H1 (cell line): ENCODE data around the gene TRNP1. TPM values are rescaled to one million over a fixed set of nuclear protein-coding genes. Genes with fewer than 3 reads are reported as not detected.

Experiments
- CTCF ChIA-PET: fragments of 300-600 bp; sonication (Branson Sonifier 250); formaldehyde crosslinking; loops from one replicate; lab custom pipeline; 2021; ENCODE audit not compliant: partially characterized antibody; lab: Charles Lee
- POLR2A ChIA-PET: fragments of 300-600 bp; sonication (Branson Sonifier 250); formaldehyde crosslinking; loops from one replicate; lab custom pipeline; 2021; ENCODE audit warnings: inconsistent platforms; ENCODE audit not compliant: partially characterized antibody; lab: Charles Lee
- DNase-seq, 2 experiments: peaks; one replicate each; pipeline versions ENCODE4 v3.0.0 to v3.0.0-alpha.2; 2010 to 2022; ENCODE audit warnings: low spot score in 2 of 2, low read depth in 1 of 2, mixed read lengths in 1 of 2
- FAIRE-seq: peaks from 2 replicates; lab custom pipeline; 2011; peaks lifted over from hg19 to GRCh38; lab: Jason Lieb, UNC
- H2AFZ ChIP-seq: 2 replicates; pipeline ENCODE4 v1.8.1; 2012; ENCODE audit warnings: low read length, inconsistent platforms
- H2AK5ac ChIP-seq: 2 replicates; pipeline ENCODE4 v1.6.1; 2013; ENCODE audit warnings: low read depth, low read length
- H2BK120ac ChIP-seq: replicated peaks from 2 replicates; pipeline ENCODE3; 2013; ENCODE audit warnings: low read depth, low read length, inconsistent platforms
- H2BK12ac ChIP-seq: 2 replicates; pipeline ENCODE4 v1.6.1; 2013; ENCODE audit warnings: low read depth, low read length
- H2BK15ac ChIP-seq: 2 replicates; pipeline ENCODE4 v1.6.1; 2013; ENCODE audit warnings: low read length
- H2BK20ac ChIP-seq: 2 replicates; pipeline ENCODE4 v1.6.1; 2013; ENCODE audit warnings: low read length
- H2BK5ac ChIP-seq: 2 replicates; pipeline ENCODE4 v1.6.1; 2013; ENCODE audit warnings: low read depth, low read length
- H3K14ac ChIP-seq: 2 replicates; pipeline ENCODE4 v1.6.1; 2013; ENCODE audit warnings: inconsistent platforms; ENCODE audit not compliant: insufficient read length
- H3K18ac ChIP-seq: 2 replicates; pipeline ENCODE4 v1.6.1; 2013; ENCODE audit warnings: low read length; ENCODE audit errors: extremely low read depth
- H3K23ac ChIP-seq: 2 replicates; pipeline ENCODE4 v1.6.1; 2013; ENCODE audit warnings: inconsistent platforms; ENCODE audit not compliant: insufficient read length
- H3K23me2 ChIP-seq: 2 replicates; pipeline ENCODE4 v1.6.1; 2013; ENCODE audit warnings: low read depth, low read length
- H3K27ac ChIP-seq: 2 replicates; pipeline ENCODE4 v1.6.1; 2011; ENCODE audit warnings: low read depth, low read length, inconsistent platforms
- H3K27me3 ChIP-seq, 4 experiments: replicated peaks in 1 of 4; 1 replicate in 1 of 4; 2 replicates in 3 of 4; pipeline versions ENCODE4 v1.6.1 to v1.8.1; 2011 to 2013; ENCODE audit warnings: low read length in 3 of 4, mild to moderate bottlenecking in 3 of 4, inconsistent platforms in 2 of 4, mixed read lengths in 2 of 4, moderate library complexity in 1 of 4; ENCODE audit not compliant: control insufficient read depth in 3 of 4, insufficient read depth in 3 of 4; ENCODE audit errors: extremely low read depth in 1 of 4
- H3K36me3 ChIP-seq, 4 experiments: 2 replicates each; pipeline versions ENCODE4 v1.6.1 to v1.8.1; 2011 to 2013; ENCODE audit warnings: mild to moderate bottlenecking in 4 of 4, low read length in 3 of 4, moderate library complexity in 2 of 4, control low read depth in 1 of 4, inconsistent platforms in 1 of 4; ENCODE audit not compliant: insufficient read depth in 4 of 4, control insufficient read depth in 2 of 4
- H3K4ac ChIP-seq: replicated peaks from 2 replicates; pipeline ENCODE3; 2013; ENCODE audit warnings: low read length, low read depth, mixed read lengths, inconsistent platforms; ENCODE audit not compliant: insufficient read length
- H3K4me1 ChIP-seq, 4 experiments: replicated peaks in 1 of 4; 1 replicate in 1 of 4; 2 replicates in 3 of 4; pipeline versions ENCODE4 v1.6.1 to v1.8.1; 2011 to 2013; ENCODE audit warnings: low read length in 3 of 4, inconsistent platforms in 2 of 4, mixed read lengths in 1 of 4; ENCODE audit not compliant: insufficient read depth in 4 of 4, control insufficient read depth in 3 of 4
- H3K4me2 ChIP-seq, 2 experiments: 2 replicates each; pipeline versions ENCODE4 v1.6.1 to v1.8.1; 2011 to 2013; ENCODE audit warnings: low read depth in 2 of 2, low read length in 2 of 2, control low read depth in 1 of 2, inconsistent platforms in 1 of 2, mild to moderate bottlenecking in 1 of 2; ENCODE audit not compliant: insufficient read depth in 1 of 2
- H3K4me3 ChIP-seq, 4 experiments: fragments of 200-600, 300-600 bp in 1 of 4; sonication (generic), shearing (Covaris generic), sonication (Bioruptor Twin) in 1 of 4; 2 replicates each; pipeline versions ENCODE4 v1.5.1 to v1.8.1; 2011 to 2016; ENCODE audit warnings: low read length in 4 of 4, low read depth in 3 of 4, control low read depth in 2 of 4, inconsistent platforms in 2 of 4, mild to moderate bottlenecking in 2 of 4, mixed read lengths in 1 of 4, moderate library complexity in 1 of 4; ENCODE audit not compliant: insufficient read depth in 2 of 4; ENCODE audit errors: extremely low read depth in 1 of 4
- H3K56ac ChIP-seq: replicated peaks from 2 replicates; pipeline ENCODE3; 2013; ENCODE audit warnings: low read depth, mild to moderate bottlenecking, mixed read lengths, low read length, inconsistent platforms; ENCODE audit not compliant: insufficient read length
- H3K79me1 ChIP-seq: 2 replicates; pipeline ENCODE4 v1.6.1; 2013; ENCODE audit warnings: low read depth, low read length, control low read depth
- H3K79me2 ChIP-seq, 2 experiments: 2 replicates each; pipeline versions ENCODE4 v1.6.1 to v1.8.1; 2012 to 2013; ENCODE audit warnings: low read length in 2 of 2, mild to moderate bottlenecking in 2 of 2, inconsistent platforms in 1 of 2; ENCODE audit not compliant: insufficient read depth in 2 of 2, control insufficient read depth in 1 of 2
- H3K9ac ChIP-seq, 4 experiments: replicated peaks in 1 of 4; 1 replicate in 1 of 4; 2 replicates in 3 of 4; pipeline versions ENCODE4 v1.6.1 to v1.8.1; 2011 to 2013; ENCODE audit warnings: low read depth in 3 of 4, low read length in 3 of 4, control low read depth in 2 of 4, mild to moderate bottlenecking in 2 of 4, moderate library complexity in 2 of 4, inconsistent platforms in 1 of 4; ENCODE audit errors: extremely low read depth in 1 of 4
- H3K9me3 ChIP-seq, 2 experiments: 2 replicates each; pipeline versions ENCODE4 v1.6.1 to v1.8.1; 2012 to 2013; ENCODE audit warnings: mild to moderate bottlenecking in 2 of 2, moderate library complexity in 2 of 2, control low read depth in 1 of 2, inconsistent platforms in 1 of 2, low read depth in 1 of 2, low read length in 1 of 2, mixed read lengths in 1 of 2; ENCODE audit not compliant: insufficient read depth in 2 of 2
- H4K20me1 ChIP-seq, 2 experiments: replicated peaks in 1 of 2; 2 replicates each; pipeline versions ENCODE3 to v1.8.1; 2011 to 2013; ENCODE audit warnings: inconsistent platforms in 2 of 2, low read length in 2 of 2, mild to moderate bottlenecking in 1 of 2; ENCODE audit not compliant: insufficient read depth in 2 of 2, control insufficient read depth in 1 of 2
- H4K5ac ChIP-seq: 2 replicates; pipeline ENCODE4 v1.6.1; 2013; ENCODE audit warnings: low read length, low read depth, mixed read lengths, inconsistent platforms; ENCODE audit not compliant: insufficient read length
- H4K8ac ChIP-seq: 2 replicates; pipeline ENCODE4 v1.8.0; 2013; ENCODE audit warnings: mild to moderate bottlenecking, moderate library complexity, low read length, inconsistent platforms; ENCODE audit not compliant: insufficient read depth; ENCODE audit errors: extremely low read depth
- H4K91ac ChIP-seq: replicated peaks from 2 replicates; pipeline ENCODE3; 2013; ENCODE audit warnings: low read length, mixed read lengths, inconsistent platforms; ENCODE audit not compliant: insufficient read length
- ASH2L ChIP-seq: fragments of 200-600, 300-600 bp; sonication (generic); IDR thresholded peaks from one replicate; pipeline ENCODE4 v1.7.1; 2017; ENCODE audit warnings: low read length
- BCL11A ChIP-seq, 2 experiments: IDR thresholded peaks; one replicate each; pipeline ENCODE4 v1.6.1; 2011; ENCODE audit warnings: low read depth in 2 of 2, low read length in 2 of 2, mild to moderate bottlenecking in 2 of 2
- CTBP2 ChIP-seq: IDR thresholded peaks from 2 replicates; pipeline ENCODE4 v1.7.0; 2011; ENCODE audit warnings: borderline replicate concordance, mild to moderate bottlenecking, moderate library complexity, mixed read lengths, low read length; ENCODE audit not compliant: insufficient read depth, insufficient read length
- GTF2F1 ChIP-seq: IDR thresholded peaks from 2 replicates; pipeline ENCODE4 v1.6.1; 2012; ENCODE audit warnings: low read depth, low read length, improper control_type of control experiment, borderline replicate concordance
- KDM5A ChIP-seq: fragments of 200-600 bp; IDR thresholded peaks from 2 replicates; pipeline ENCODE4 v1.7.1; 2012; ENCODE audit warnings: mild to moderate bottlenecking, low read length, inconsistent platforms, mixed read lengths
- PHF8 ChIP-seq: fragments of 200-600 bp; sonication (generic); conservative IDR thresholded peaks from 2 replicates; pipeline ENCODE4 v1.7.1; 2012; ENCODE audit warnings: low read depth, mild to moderate bottlenecking, inconsistent platforms, low read length, moderate library complexity
- RXRA ChIP-seq: IDR thresholded peaks from 2 replicates; pipeline ENCODE4 v1.6.1; 2011; ENCODE audit warnings: low read depth, mild to moderate bottlenecking, low read length, moderate library complexity; ENCODE audit not compliant: insufficient read depth
- SIX5 ChIP-seq: IDR thresholded peaks from 2 replicates; pipeline ENCODE4 v1.6.1; 2011; ENCODE audit warnings: mild to moderate bottlenecking, low read depth, low read length
- SP1 ChIP-seq: IDR thresholded peaks from 2 replicates; pipeline ENCODE4 v1.6.1; 2011; ENCODE audit warnings: low read depth, low read length
- SP2 ChIP-seq: IDR thresholded peaks from 2 replicates; pipeline ENCODE4 v1.6.1; 2012; ENCODE audit warnings: mild to moderate bottlenecking, low read length, inconsistent platforms
- SUZ12 ChIP-seq: fragments of 200-600 bp; sonication (generic); IDR thresholded peaks from 2 replicates; pipeline ENCODE4 v1.6.1; 2012; ENCODE audit warnings: mild to moderate bottlenecking, inconsistent platforms, low read length, moderate library complexity, mixed read lengths
- TAF1 ChIP-seq: IDR thresholded peaks from 2 replicates; pipeline ENCODE4 v1.6.1; 2011; ENCODE audit warnings: mild to moderate bottlenecking, low read depth, low read length
- TCF12 ChIP-seq: IDR thresholded peaks from 2 replicates; pipeline ENCODE4 v1.6.1; 2011; ENCODE audit warnings: low read depth, mild to moderate bottlenecking, low read length
- WGBS, 2 experiments: shearing (Covaris generic) in 1 of 2; methylation state at CpG; one replicate each; pipeline versions ENCODE4 v1.1.6 to v1.1.7; 2013 to 2015; ENCODE audit warnings: low lambda C conversion rate in 2 of 2, mixed read lengths in 2 of 2, inconsistent platforms in 1 of 2, low coverage in 1 of 2, missing lambda C conversion rate in 1 of 2; ENCODE audit not compliant: insufficient replicate concordance in 2 of 2, insufficient coverage in 1 of 2, insufficient read length in 1 of 2; ENCODE audit errors: extremely low coverage in 1 of 2, missing lambda C conversion rate in 1 of 2; 5-methylcytosine and 5-hydroxymethylcytosine counted together
- polyA plus RNA-seq, 7 experiments: library from polyadenylated mRNA; depleted of rRNA in 3 of 7; stranded (reverse) in 5 of 7; unstranded in 2 of 7; fragments of >200 nt in 5 of 7; fragments of 200-250 nt in 2 of 7; gene quantifications; 1 replicate in 5 of 7; 2 replicates in 1 of 7; 4 replicates in 1 of 7; pipeline versions ENCODE4 v1.2.1 to v1.2.3, GENCODE V29; 2011 to 2013; ENCODE audit warnings: missing spikeins in 2 of 7, mixed read lengths in 2 of 7
- total RNA-seq: library from RNA; stranded (reverse); fragmentation: NEBNext Ultra II Directional; extraction: Animal tissue kit (Norgen Biotek cat#: 25700); gene quantifications from 2 replicates; pipeline ENCODE4 v1.2.1, GENCODE V29; 2021

TRNP1 gene
- total and polyA plus RNA-seq, 2 of the 8 experiments (the other 6 are each of a cell fraction or from before 2014, with no cell fraction given) = 51.7 to 102 TPM

GRCh38 chr1:27000090-27000816 lies 6.8 kb downstream of the TRNP1 start:
- Histone ChIP-seq H2BK15ac (no peak overlapping the region), H2AFZ (no peak overlapping the region), H3K4me1 (peaks cover 27 to 69% (median 45%) of the 10 kb centered on the region in 4 experiments), H3K14ac (no peak overlapping the region), H4K5ac (peak overlapping the region; percentile 65), H3K4ac (peak overlapping the region; percentile 63), H3K79me1 (peaks cover 14% of the 10 kb centered on the region), H2BK5ac (peak overlapping the region; percentile 98), H3K27ac (peak overlapping the region; percentile 80), H2BK120ac (peak overlapping the region; percentile 0), H3K23ac (no peak overlapping the region), H2AK5ac (peak overlapping the region; percentile 99), H3K4me2 (peak overlapping the region; percentile 16 to 42), H3K9ac (peak overlapping the region in 1 of 4 experiments; percentile 35; a peak in 2 of 7 replicates), H3K9me3 (no peaks in the 10 kb centered on the region), H2BK12ac (peak overlapping the region; percentile 95), H3K23me2 (0 out of 2 replicates have a peak, but pooled peaks cover under 1% of the 10 kb centered on the region), H4K20me1 (peaks cover 7 to 11% of the 10 kb centered on the region in 2 experiments), H4K91ac (peak overlapping the region; percentile 23), H3K79me2 (peaks cover 0 to 54% of the 10 kb centered on the region in 2 experiments; a peak in 2 of 4 replicates), H3K56ac (peak overlapping the region; percentile 36), H3K18ac (peak overlapping the region; percentile 89; the same call in 1 of the 2 replicates), H3K36me3 (peaks cover 4 to 47% (median 9%) of the 10 kb centered on the region in 4 experiments; a peak in 6 of 8 replicates), H3K27me3 (no peaks in the 10 kb centered on the region), H4K8ac (no peak overlapping the region), H2BK20ac (peak overlapping the region; percentile 93), H3K4me3 (peak overlapping the region in 1 of 4 experiments; percentile 29; a peak in 1 of 8 replicates)
- FAIRE-seq (no peak), DNase-seq (no peak)
- CTCF ChIA-PET = interaction anchor here (0.7 to 12.2 kb wide), 7 partner anchors 10 to 100 kb away, joined by 3 to 143 read pairs (median 130); partner anchors contain the start of gene TENT5B
- 64 to 100% methylated on average over 1 to 9 of the region's 9 CpGs for WGBS, 2 experiments
- POLR2A ChIA-PET = interaction anchor here (0.9 to 58.9 kb wide), 10 partner anchors 1 to 145 kb away, joined by 3 to 1829 read pairs (median 4); partner anchors contain the start of genes NUDC, TENT5B and TRNP1
- TF ChIP-seq SP2 (no peak), RXRA (no peak), ASH2L (no peak), SUZ12 (no peak), TCF12 (no peak), KDM5A (no peak), PHF8 (no peak), TAF1 (no peak), CTBP2 (no peak), SIX5 (no peak), SP1 (no peak), BCL11A (IDR thresholded peaks at IDR 0.05; ENCODE audit: low read depth in 2 of 2, low read length in 2 of 2) (no peak), GTF2F1 (no peak)
